Left lobe of liver (tissue), 2 donors: ENCODE measurements around the gene HEXD. TPM values are rescaled to one million over a fixed set of nuclear protein-coding genes. Genes with fewer than 3 reads are reported as not detected.
A peak's percentile ranks its signal among the peaks of the same experiment; 100 is the strongest.
"Not testable (repeated sequence)": the region's sequence is repeated elsewhere in the genome, so short reads cannot be mapped to it uniquely, and the experiment has no call there.

Experiments used
- ATAC-seq: fragments of 200-7000 bp; cut with Tn5 transposase; one replicate; pipeline ENCODE4 v1.9.1; 2020; ENCODE audit warnings: mild to moderate bottlenecking, moderate library complexity
- DNase-seq: peaks from one replicate; pipeline ENCODE4 v3.0.0-alpha.2; 2020; ENCODE audit warnings: low spot score
- total RNA-seq: library from RNA; stranded (reverse); gene quantifications from one replicate; pipeline ENCODE4 v1.2.1, GENCODE V29; 2021
- donor health status: DM: no; HTN: no; CAD: no; lungs with moderate emphysema.
- donor health status: DM: no; HTN: yes; CAD: no.

HEXD gene
- total RNA-seq = 44.3 TPM

DNA sequence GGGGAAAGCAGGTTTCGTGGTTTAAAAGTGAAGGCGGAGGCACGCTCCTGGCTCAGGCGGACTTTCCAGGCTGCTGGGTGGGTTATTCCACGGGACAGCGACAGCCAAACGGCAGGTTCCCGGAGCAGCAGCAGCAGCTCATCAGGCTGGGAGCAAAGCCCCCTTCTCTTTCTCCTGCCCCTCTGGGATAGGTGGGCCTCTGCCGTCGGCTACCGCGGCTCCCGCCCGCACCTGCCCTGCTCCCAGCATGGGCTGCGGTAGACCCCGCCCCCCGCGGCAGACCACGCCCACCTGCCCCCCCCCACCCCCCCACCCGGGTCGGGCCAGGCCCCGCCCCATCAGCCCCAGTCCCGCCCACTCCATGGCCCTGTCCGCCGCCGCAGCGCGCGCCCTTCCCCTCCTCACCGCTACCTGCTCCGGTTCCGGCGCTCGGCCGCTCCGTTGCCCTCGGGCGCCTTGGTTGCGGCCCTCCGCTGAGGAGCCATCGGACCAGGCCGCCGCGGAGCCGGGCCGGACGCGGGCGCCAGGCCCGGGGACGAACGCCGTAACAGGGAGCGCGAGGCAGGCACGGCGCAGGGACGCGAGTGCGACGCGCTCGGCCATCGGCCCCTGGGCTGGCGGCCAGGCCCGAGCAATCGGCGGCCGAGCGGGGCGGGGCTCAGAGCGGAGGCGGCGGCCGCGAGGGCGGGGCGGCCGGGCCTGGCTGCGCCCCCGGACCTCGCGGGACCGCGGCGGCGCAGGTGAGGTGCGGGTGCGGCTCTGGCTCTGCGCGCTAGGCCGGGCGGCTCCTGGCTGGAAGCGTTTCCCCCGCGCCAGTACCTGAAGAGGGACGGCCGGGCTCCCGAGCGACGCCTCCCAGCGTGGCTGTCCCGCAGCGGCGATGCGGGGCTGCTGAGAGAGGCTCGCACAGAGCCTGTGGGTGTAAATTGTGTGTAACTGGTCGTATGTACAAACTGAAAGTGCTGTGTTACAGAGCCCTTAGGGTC lies at the start of gene HEXD, which contains the start of gene OGFOD3:
Gene HEXD, plus strand, starts transcription at position 347 of the 986 bp plus-strand sequence. CDS start 1,453 bp downstream, outside the sequence.
Gene OGFOD3, minus strand, starts transcription at position 586 of the 986 bp plus-strand sequence. Its CDS starts 101 bp downstream, at position 485.
- ATAC-seq (peak; percentile 93), DNase-seq (peak; percentile 90)

DNA sequence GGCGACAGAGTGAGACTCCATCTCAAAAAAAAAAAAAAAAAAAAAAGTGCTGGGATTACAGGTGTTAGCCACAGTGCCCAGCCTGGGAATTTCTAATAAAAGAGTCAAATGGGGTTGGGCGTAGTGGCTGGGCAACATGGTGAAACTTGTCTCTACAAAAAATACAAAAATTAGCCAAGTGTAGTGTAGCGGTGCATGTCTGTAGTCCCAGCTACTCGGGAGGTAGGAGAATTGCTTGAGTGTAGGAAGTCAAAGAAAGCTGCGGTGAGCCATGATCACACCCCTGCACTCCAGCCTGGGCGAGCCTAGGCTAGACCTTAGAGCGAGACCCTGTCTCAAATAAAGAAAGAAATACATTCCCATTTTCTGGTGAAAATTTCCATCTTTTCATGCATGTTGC lies 48.9 kb upstream of the HEXD start:
- DNase-seq (no peak), ATAC-seq (no peak)

DNA sequence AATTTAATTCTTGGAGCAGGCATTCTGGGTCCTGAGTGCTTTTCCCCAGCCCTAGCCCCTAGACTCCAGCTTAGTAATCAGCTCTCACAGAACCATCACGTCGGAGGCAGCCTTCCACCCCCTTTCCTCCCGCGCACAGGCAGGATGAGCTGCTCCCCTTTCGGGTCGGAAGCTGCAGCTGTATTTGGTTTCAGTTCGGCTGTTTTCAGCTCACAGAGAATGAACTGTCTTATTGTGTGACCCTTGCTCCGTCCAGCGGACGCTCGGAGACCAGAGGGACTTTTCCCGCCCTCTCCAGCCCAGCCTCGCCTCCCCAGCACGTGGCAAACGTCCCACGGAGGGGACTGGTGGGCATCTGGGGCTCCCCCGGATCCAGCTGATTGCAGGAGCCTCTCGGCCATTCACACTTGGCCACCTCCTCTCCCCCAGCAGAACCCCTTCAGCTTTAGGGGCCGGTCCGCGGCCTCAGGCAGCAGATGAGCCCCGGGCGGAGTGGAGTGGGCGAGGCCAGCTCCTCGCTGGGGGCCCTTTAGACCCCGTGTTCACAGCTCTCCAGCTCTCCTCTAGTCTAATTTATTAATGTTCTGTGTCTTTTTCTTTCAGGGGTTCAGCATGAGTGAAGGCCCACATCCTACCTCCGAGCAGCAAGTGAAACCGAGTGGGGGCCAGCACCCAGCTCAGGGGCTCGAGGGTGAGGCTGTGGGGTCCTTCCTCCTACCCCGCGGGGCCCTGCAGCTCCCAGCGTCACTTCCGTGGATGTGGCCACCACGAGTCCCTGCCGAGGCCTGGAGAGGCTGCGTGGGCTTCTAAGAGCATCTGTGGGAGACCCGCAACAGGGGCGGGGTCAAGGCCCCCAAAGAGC lies 47.4 kb upstream of the HEXD start:
- DNase-seq (no peak), ATAC-seq (peak; percentile 82)

DNA sequence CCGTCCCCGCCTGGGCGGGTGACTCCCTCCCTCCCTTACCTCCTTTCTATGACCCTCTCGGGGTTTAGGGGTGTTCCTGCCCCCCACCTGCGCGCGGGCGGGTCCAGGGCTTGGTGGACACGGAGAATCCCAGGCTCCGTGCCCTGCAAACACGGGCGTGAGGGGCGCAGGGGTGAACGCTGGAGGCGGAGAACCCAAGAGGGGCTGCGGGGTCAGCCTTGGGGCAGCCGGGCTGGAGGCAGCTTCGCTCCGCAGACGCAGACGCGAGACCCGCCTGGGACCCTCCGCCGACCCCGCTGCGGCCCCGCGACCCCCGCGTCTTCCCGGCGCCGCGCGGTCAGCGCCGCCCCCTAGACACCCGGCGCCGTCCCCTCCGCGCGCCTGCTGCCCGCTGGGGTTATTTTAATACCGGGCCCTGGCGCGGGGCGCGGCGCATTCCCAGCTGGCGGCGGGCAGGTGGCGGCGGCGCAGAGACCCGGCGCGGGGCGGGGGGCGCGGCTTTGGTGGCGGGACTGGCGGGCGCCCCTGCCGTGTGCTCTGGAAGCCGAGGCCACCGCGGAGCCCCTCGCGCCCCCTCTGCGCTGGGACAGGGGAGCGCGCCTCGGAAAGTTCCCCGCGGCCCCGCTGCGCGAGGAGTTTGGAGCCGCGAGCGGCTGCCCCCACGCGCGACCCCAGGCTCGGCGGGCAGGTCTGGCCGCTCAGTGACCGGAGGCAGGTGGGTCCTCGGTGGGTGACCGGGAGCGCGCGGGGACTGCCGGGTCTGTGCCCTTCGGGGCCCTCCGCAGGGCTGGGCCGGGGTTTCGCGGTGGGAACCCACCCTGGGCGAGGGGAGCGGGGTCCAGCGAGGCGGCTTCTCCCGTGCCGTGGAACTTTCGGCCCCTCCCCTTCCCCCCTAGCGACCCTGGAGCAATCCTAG lies 46.6 kb upstream of the HEXD start, which contains the start of gene UTS2R:
Gene UTS2R, plus strand, starts transcription at position 433 of the 916 bp plus-strand sequence. CDS start 2,560 bp downstream, outside the sequence.
- DNase-seq (no peak), ATAC-seq (no peak)

DNA sequence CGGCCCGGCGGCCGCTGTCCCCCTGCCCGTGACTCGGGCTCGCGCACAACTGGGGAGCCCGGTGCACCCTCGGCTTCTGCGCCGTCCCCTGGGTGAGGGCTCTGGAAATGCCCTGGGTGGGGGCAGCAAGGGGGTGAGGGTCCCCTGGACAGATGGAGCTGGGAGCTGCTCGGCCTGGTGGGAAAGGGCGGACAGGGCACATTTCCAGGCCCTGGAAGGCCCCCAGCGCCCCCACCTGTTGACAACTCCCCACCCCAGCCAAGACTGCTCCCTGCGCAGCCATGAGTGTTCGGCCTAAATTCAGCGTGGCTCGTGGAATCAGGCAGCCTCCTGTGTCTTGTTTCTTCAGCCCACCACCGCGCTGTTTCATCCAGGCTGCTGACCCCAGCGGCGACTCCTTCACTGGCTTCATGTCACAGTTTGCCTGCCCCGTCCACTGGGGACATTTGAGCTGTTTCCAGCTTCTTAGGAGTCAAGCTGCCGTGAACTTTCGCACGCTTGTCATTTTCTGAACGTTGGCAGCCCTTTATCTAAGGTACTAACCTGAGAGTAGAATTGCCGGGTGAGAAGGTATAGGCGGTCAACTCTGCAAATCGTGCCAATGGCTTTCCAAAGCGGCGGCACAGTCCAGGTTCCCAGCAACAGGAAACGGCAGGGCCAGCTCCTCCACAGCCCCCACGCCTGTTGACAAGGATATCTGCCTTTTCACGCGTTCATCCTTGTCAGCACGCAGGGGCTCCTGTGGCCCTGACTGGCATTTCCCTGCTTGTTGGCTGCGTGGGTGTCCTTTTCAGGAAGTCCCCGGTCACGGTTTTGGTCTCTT lies 45.7 kb upstream of the HEXD start:
- DNase-seq (no peak), ATAC-seq (no peak)

DNA sequence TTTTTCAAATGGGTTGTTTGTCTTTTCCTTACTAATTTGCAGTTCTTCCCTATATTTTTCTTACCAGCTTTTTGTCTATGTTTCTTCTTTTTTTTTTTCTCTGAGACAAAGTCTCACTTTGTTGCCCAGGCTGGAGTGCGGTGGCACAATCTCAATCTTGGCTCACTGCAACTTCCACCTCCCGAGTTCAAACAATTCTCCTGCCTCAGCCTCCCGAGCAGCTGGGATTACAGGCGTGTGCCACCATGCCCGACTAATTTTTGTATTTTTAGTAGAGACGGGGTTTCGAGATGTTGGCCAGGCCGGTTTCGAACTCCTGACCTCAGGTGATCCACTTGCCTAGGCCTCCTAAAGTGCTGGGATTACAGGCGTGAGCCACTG lies 45.1 kb upstream of the HEXD start:
- DNase-seq, ATAC-seq: not testable (repeated sequence)

DNA sequence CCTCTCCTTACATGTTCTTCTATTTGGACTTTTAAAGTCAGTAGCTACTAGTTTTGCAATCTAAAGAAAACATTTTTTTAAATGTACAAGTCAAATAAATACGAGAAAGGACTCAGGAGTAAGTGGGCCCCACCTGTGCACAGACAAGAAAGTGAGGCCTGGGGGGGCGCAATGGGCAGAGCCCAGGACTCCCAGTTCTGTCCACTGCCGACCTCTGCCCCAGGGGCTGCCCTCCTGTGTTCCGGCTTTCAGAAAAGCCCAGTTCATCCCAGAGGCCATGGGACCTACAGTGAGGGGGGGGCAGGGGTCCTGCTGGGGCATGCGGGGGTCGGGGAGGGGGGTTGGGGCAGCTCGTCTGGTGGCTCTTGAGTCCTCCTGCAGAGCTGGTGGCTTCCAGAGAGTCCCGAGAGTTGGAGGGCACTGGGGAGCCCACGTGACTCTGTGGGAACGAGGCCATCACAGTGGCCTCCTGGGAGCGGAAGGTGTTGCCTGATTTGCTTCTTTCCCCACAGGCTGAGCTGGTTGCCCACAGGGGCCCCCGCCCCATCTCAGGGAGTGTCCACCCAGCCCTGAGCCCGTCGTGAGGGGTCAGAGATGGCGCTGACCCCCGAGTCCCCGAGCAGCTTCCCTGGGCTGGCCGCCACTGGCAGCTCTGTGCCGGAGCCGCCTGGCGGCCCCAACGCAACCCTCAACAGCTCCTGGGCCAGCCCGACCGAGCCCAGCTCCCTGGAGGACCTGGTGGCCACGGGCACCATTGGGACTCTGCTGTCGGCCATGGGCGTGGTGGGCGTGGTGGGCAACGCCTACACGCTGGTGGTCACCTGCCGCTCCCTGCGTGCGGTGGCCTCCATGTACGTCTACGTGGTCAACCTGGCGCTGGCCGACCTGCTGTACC lies 44.2 kb upstream of the HEXD start:
- DNase-seq (no peak), ATAC-seq (no peak)

DNA sequence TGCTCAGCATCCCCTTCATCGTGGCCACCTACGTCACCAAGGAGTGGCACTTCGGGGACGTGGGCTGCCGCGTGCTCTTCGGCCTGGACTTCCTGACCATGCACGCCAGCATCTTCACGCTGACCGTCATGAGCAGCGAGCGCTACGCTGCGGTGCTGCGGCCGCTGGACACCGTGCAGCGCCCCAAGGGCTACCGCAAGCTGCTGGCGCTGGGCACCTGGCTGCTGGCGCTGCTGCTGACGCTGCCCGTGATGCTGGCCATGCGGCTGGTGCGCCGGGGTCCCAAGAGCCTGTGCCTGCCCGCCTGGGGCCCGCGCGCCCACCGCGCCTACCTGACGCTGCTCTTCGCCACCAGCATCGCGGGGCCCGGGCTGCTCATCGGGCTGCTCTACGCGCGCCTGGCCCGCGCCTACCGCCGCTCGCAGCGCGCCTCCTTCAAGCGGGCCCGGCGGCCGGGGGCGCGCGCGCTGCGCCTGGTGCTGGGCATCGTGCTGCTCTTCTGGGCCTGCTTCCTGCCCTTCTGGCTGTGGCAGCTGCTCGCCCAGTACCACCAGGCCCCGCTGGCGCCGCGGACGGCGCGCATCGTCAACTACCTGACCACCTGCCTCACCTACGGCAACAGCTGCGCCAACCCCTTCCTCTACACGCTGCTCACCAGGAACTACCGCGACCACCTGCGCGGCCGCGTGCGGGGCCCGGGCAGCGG lies 43.4 kb upstream of the HEXD start:
- ATAC-seq (no peak), DNase-seq (no peak)

DNA sequence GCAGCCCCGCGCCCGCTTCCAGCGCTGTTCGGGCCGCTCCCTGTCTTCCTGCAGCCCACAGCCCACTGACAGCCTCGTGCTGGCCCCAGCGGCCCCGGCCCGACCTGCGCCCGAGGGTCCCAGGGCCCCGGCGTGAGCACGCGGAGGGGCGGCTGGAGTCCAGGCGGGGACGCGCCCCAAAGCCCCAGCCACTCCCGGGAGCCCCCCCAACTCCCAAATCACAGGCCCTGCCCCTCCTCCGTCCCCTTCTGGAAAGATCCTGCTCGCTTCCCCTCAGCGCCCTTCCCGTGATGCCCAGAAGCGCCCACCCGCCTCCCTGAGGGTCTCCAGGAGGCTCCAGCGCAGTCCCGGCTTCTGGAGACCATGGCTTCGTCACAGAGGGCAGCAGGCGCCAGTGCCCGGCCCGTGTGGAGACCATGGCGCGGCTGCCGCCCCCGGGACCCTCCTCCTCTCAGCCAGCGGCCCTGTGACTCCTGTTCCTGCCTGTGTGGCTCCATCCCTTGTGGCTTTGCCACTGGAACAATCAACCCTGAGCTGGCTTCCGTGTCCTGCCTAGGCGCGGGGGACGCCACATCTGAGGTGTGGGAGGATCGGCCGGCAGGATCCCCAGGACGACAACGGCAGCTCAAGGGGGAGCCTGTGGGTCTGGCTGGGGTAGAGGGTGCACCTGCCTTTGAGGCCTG lies 42.6 kb upstream of the HEXD start:
- no peak for DNase-seq
- no peak for ATAC-seq

DNA sequence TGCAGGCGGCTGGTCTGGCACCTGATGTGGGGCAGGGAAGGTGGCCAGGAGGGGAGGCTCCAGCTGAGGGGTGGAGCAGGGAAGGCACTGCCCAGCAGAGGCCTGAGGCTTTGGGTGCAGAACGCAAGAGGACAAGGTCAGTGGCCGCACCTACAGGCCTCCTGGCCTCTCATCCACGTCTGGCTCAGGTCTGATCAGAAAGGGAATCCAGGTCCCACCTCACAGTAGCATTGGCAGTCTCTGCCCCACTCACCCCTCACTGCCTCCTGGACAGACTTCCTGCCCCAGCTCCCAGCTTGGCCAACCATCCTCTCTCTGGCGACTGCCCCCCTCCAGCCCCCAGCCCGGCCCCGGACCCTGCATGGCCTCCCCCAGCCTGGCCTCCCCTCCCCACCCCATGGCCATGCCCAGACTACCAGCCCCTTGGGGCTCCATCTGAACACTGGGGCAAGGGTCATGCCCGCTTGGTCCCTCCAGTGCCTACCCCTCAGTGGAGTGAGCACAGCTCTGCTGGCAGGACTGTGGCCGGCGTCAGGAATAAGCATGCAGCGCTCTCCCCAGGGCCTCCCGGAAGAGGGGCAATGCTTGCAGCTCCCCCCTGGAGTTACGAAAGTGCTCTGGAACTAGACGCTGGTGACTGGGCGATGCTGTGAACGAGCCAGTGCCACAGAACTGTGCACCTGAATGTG lies 42.0 kb upstream of the HEXD start:
- peak; percentile 94 for ATAC-seq
- peak; percentile 73 for DNase-seq

DNA sequence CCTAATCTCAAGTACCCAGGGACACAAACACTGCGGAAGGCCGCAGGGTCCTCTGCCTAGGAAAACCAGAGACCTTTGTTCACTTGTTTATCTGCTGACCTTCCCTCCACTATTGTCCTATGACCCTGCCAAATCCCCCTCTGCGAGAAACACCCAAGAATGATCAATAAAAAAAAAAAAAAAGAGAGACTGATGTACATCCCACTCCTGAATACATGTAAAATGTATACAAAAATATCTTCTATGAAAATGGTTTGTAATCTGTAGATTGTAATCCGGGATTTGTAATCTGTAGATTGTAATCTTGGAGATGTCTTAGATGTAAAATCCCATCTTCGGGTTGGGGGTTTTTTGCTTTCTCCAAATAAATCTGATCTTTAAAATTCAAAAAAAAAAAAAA lies 40.9 kb upstream of the HEXD start:
- ATAC-seq, DNase-seq: not testable (repeated sequence)

DNA sequence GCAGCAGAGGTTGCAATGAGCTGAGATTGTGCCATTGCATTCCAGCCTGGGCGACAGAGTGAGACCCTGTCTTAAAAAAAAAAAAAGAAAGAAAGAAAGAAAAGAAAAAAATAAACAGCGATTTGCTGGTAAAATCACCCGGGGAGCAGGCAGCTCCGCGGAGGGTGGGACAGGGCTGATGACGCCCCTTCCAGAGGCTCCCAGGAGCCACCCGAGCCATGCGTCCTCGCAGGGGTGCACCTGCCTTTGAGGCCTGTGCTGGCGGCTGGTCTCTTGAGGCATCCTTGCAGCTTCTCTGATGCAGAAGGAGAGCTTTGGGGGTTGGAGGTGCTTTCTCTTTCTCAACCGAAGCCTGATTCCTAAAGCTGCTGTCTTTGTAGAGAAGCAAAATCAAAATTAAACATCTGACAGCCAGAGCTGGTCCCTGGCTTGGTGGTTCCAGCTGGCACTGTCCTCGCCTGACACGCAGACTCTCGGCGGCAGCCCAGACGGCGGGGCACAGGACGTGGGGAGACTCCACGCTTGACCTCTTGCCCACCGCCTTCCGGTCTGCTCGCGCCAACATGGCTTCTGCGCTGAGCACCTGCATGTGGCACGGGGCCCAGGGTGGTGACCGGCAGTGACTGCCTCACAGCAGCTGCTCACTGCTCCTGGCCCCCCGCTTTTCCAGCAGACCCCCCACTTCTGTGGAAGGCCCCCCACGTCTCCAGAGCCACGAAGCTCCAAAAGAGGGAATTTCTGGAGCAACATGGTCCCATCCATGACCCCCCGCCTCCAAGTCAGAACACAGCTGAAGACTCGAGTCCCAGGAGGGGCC lies 40.0 kb upstream of the HEXD start:
- no peak for ATAC-seq
- no peak for DNase-seq

DNA sequence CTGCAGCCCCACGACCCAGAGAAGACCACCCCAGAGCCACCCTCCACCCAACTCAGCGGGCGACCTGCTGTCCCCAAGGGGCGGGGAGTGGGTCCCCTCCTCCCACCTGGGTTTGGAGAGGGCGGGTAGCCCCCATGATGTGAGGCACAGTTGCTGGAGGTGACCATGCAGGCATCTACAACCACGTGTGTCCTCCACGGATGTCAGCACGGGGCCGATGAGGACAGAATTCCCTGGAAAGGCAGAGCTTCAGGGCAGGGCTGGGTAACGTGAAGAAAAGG lies 39.5 kb upstream of the HEXD start:
- DNase-seq (no peak), ATAC-seq (no peak)

DNA sequence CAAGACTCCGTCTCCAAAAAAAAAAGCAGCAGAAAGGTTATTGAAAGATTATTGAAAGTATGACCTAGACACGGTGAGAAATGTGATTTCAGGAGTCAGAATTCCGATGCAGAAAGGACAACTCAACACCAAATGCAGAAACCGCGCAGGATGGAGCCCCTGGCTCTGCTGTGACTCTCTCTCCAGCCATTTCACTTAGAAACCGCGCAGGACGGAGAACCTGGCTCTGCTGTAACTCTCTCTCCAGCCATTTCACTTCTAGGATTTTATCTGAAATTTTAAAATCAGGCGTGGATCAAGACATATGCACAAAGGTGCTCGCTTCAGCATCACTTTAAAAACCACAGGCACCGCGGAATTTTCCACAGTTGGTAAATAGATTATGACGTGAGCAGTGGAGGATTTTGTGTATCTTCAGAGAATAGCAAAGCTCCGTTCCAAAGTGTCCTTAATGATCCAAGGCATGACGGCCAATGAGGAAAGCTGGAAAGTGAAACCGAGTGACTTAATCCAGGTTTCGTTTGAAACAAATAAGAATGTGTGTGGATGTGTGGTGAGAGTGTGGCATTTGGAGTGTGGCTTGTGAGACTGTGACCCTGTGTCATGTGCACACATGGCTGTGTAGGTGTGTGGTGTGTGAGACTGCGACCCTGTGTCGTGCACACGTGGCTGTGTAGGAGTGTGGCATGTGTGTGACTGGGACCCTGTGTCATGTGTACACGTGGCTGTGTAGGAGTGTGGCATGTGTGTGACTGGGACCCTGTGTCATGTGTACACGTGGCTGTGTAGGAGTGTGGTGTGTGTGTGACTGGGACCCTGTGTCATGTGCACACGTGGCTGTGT lies 37.1 kb upstream of the HEXD start:
- no peak for ATAC-seq

DNA sequence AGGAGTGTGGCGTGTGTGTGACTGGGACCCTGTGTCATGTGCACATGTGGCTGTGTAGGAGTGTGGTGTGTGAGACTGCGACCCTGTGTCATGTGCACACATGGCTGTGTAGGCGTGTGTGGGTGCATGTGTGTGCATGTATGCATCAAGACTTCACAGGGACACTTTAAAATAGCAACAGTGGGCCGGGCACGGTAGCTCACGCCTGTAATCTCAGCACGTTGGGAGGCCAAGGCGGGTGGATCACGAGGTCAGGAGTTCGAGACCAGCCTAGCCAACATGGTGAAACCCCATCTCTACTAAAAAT lies 36.5 kb upstream of the HEXD start:
- not testable (repeated sequence) for ATAC-seq, DNase-seq

More for the DNA sequence above, 37.1 kb upstream of the HEXD start:
- DNase-seq = no peak
